C4-2B (cell line): Measurements from ENCODE around the gene SHC3.

ENCODE experiments used
- CTCF ChIP-seq: fragments of 450-650 bp; conservative IDR thresholded peaks from 2 replicates; pipeline ENCODE4 v1.5.1; 2017; ENCODE audit warnings: mild to moderate bottlenecking
- ZFX ChIP-seq: fragments of 450-650 bp; IDR thresholded peaks from 2 replicates; pipeline ENCODE4 v1.6.1; 2017

- TF ChIP-seq CTCF (no peak), ZFX (no peak)
Observed at GRCh38 chr9:89052470-89053097, 126.0 kb downstream of the SHC3 start.
